ENCODE results near the gene BEST3.
"Not testable (repeated sequence)": the region's sequence is repeated elsewhere in the genome, so short reads cannot be mapped to it uniquely, and the experiment has no call there.

Gene BEST3

GRCh38 chr12:69672195-69672594, 26.9 kb downstream of the BEST3 start:
- no peaks in the 10 kb centered on the region for H3K27me3 ChIP-seq (ENCODE audit: insufficient read depth, insufficient read length)
- DNase-seq (ENCODE audit: low read depth, low spot score), result no peak
- no peak overlapping the region for H3K4me3 ChIP-seq (ENCODE audit: insufficient read length, low read depth)
- H3K4me1 ChIP-seq (ENCODE audit: insufficient read depth, insufficient read length), result no peaks in the 10 kb centered on the region
- H3K9ac ChIP-seq (ENCODE audit: insufficient read length, low read depth), result no peak overlapping the region
- no peaks in the 10 kb centered on the region for H3K36me3 ChIP-seq (ENCODE audit: insufficient read depth, insufficient read length, low read length)
- no peaks in the 10 kb centered on the region for H3K9me3 ChIP-seq (ENCODE audit: insufficient read depth, low read length)
- TF ChIP-seq SUZ12 (IDR thresholded peaks at IDR 0.05; ENCODE audit: extremely low read depth, insufficient read depth, insufficient read length) (no peak), YY1 (IDR thresholded peaks at IDR 0.05; ENCODE audit: insufficient read depth, insufficient read length) (no peak), ZNF274 (IDR thresholded peaks at IDR 0.05; ENCODE audit: low read depth, low read length) (no peak)

DNA sequence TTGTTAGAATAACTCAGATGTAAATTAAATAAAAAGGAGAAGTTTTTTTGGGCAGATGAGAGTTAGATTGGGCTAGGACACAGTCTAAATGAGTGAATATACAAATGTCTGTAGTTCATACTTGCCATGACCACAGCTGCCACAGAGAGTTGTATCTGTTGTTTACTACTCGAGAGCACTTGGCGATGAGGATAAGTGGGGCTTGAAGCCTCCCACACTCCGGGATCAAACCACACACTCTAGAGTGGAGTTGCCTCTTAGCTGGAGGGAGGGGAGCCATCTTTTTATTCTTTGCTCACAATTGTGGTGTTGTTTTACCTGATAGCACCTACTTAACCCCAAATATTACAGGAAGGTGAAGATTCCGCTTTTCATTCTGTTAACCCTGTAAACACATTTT, 27.5 kb downstream of the BEST3 start:
- Histone ChIP-seq H3K4me3 (ENCODE audit: insufficient read length, low read depth) (no peak overlapping the region), H3K9ac (ENCODE audit: insufficient read length, low read depth) (no peak overlapping the region), H3K27me3 (ENCODE audit: insufficient read depth, insufficient read length) (no peaks in the 10 kb centered on the region), H3K9me3 (ENCODE audit: insufficient read depth, low read length) (no peaks in the 10 kb centered on the region), H3K4me1 (ENCODE audit: insufficient read depth, insufficient read length) (no peaks in the 10 kb centered on the region), H3K36me3 (ENCODE audit: insufficient read depth, insufficient read length, low read length) (no peaks in the 10 kb centered on the region)
- DNase-seq (ENCODE audit: low read depth, low spot score), result no peak
- TF ChIP-seq SUZ12 (IDR thresholded peaks at IDR 0.05; ENCODE audit: extremely low read depth, insufficient read depth, insufficient read length), result no peak
- no peak for TF ChIP-seq YY1 (IDR thresholded peaks at IDR 0.05; ENCODE audit: insufficient read depth, insufficient read length)
- TF ChIP-seq ZNF274 (IDR thresholded peaks at IDR 0.05; ENCODE audit: low read depth, low read length), result no peak

- no peaks in the 10 kb centered on the region for H3K4me1 ChIP-seq (ENCODE audit: insufficient read depth, insufficient read length)
- no peaks in the 10 kb centered on the region for H3K27me3 ChIP-seq (ENCODE audit: insufficient read depth, insufficient read length)
- no peak for DNase-seq (ENCODE audit: low read depth, low spot score)
- H3K36me3 ChIP-seq (ENCODE audit: insufficient read depth, insufficient read length, low read length), result no peaks in the 10 kb centered on the region
- no peak overlapping the region for H3K9ac ChIP-seq (ENCODE audit: insufficient read length, low read depth)
- TF ChIP-seq SUZ12 (IDR thresholded peaks at IDR 0.05; ENCODE audit: extremely low read depth, insufficient read depth, insufficient read length), result no peak
- TF ChIP-seq ZNF274 (IDR thresholded peaks at IDR 0.05; ENCODE audit: low read depth, low read length), result no peak
- TF ChIP-seq YY1 (IDR thresholded peaks at IDR 0.05; ENCODE audit: insufficient read depth, insufficient read length), result no peak
- H3K4me3 ChIP-seq (ENCODE audit: insufficient read length, low read depth), result no peak overlapping the region
- no peaks in the 10 kb centered on the region for H3K9me3 ChIP-seq (ENCODE audit: insufficient read depth, low read length)
These were observed 32.3 kb downstream of the BEST3 start for GRCh38 chr12:69666798-69667197.

GRCh38 chr12:69664930-69665377, 34.1 kb downstream of the BEST3 start:
- H3K27me3 ChIP-seq (ENCODE audit: insufficient read depth, insufficient read length); H3K4me3 ChIP-seq (ENCODE audit: insufficient read length, low read depth); H3K9ac ChIP-seq (ENCODE audit: insufficient read length, low read depth); H3K9me3 ChIP-seq (ENCODE audit: insufficient read depth, low read length); DNase-seq (ENCODE audit: low read depth, low spot score); H3K4me1 ChIP-seq (ENCODE audit: insufficient read depth, insufficient read length); H3K36me3 ChIP-seq (ENCODE audit: insufficient read depth, insufficient read length, low read length): not testable (repeated sequence)

GRCh38 chr12:69663726-69664125, 35.4 kb downstream of the BEST3 start:
- Histone ChIP-seq H3K9ac (ENCODE audit: insufficient read length, low read depth) (no peak overlapping the region), H3K4me3 (ENCODE audit: insufficient read length, low read depth) (no peak overlapping the region), H3K4me1 (ENCODE audit: insufficient read depth, insufficient read length) (no peaks in the 10 kb centered on the region), H3K9me3 (ENCODE audit: insufficient read depth, low read length) (no peaks in the 10 kb centered on the region), H3K27me3 (ENCODE audit: insufficient read depth, insufficient read length) (no peaks in the 10 kb centered on the region), H3K36me3 (ENCODE audit: insufficient read depth, insufficient read length, low read length) (no peaks in the 10 kb centered on the region)
- DNase-seq (ENCODE audit: low read depth, low spot score), result no peak
- TF ChIP-seq ZNF274 (IDR thresholded peaks at IDR 0.05; ENCODE audit: low read depth, low read length) (no peak), YY1 (IDR thresholded peaks at IDR 0.05; ENCODE audit: insufficient read depth, insufficient read length) (no peak), SUZ12 (IDR thresholded peaks at IDR 0.05; ENCODE audit: extremely low read depth, insufficient read depth, insufficient read length) (no peak)

DNA sequence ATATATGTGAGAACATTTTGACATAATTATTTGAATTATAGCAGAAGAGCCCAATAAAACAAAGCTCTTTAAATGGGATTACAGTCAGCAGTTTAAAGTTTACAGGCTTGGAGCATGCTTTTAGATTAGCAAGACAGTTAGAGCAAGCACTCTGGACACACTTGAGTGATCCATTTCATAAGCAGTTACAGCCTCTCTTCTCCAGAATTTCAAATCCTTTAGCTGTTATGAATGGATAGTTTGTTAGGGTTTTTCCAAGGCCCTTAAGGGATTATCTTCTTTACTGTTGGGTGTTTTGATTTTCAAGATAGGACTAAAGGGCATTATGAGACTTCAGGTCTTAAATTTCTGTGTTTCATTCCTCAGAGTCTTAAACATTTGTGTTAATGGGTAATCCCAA, 36.3 kb downstream of the BEST3 start:
- Histone ChIP-seq H3K36me3 (ENCODE audit: insufficient read depth, insufficient read length, low read length) (no peaks in the 10 kb centered on the region), H3K9me3 (ENCODE audit: insufficient read depth, low read length) (no peaks in the 10 kb centered on the region), H3K4me1 (ENCODE audit: insufficient read depth, insufficient read length) (no peaks in the 10 kb centered on the region), H3K9ac (ENCODE audit: insufficient read length, low read depth) (no peak overlapping the region), H3K4me3 (ENCODE audit: insufficient read length, low read depth) (no peak overlapping the region), H3K27me3 (ENCODE audit: insufficient read depth, insufficient read length) (no peaks in the 10 kb centered on the region)
- DNase-seq (ENCODE audit: low read depth, low spot score), result no peak
- no peak for TF ChIP-seq ZNF274 (IDR thresholded peaks at IDR 0.05; ENCODE audit: low read depth, low read length)
- no peak for TF ChIP-seq SUZ12 (IDR thresholded peaks at IDR 0.05; ENCODE audit: extremely low read depth, insufficient read depth, insufficient read length)
- TF ChIP-seq YY1 (IDR thresholded peaks at IDR 0.05; ENCODE audit: insufficient read depth, insufficient read length), result no peak

GRCh38 chr12:69661386-69661785, 37.7 kb downstream of the BEST3 start:
- no peaks in the 10 kb centered on the region for H3K4me1 ChIP-seq (ENCODE audit: insufficient read depth, insufficient read length)
- no peaks in the 10 kb centered on the region for H3K27me3 ChIP-seq (ENCODE audit: insufficient read depth, insufficient read length)
- TF ChIP-seq YY1 (IDR thresholded peaks at IDR 0.05; ENCODE audit: insufficient read depth, insufficient read length), result no peak
- DNase-seq (ENCODE audit: low read depth, low spot score), result no peak
- H3K9me3 ChIP-seq (ENCODE audit: insufficient read depth, low read length), result no peaks in the 10 kb centered on the region
- no peak overlapping the region for H3K4me3 ChIP-seq (ENCODE audit: insufficient read length, low read depth)
- no peaks in the 10 kb centered on the region for H3K36me3 ChIP-seq (ENCODE audit: insufficient read depth, insufficient read length, low read length)
- H3K9ac ChIP-seq (ENCODE audit: insufficient read length, low read depth), result no peak overlapping the region

DNA sequence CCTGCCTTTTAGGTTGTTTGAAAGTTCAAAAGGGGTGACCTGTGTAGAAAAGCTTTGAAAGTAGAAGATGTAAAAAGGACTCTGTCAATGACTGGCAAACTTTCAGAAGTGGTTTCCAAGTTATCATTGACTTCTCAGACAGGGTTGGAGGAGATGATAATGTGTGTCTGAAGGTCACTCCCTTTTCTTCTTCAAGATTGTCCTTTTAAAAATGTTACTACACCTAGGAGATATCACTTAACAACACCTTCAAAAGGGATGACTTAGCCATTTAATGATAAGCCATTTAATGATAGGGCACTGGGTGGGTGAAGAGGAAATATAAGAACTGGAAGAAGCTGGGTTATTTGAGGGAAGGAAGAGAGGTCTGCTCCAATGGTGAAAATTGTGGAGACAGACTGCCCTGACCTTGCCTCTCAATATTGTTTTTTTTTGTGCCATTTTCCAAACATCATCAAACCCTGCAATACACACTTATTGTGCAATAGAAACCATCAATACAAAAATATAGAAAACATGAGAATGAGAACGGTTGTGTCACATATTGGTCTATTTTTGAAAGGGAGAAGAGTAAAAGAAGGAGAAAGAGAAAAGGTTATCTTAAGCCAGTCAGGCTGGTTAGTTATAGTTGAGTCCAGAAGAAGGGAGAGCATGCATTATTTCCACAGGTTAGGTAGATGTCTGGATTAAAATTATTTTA, 38.8 kb downstream of the BEST3 start:
- no peaks in the 10 kb centered on the region for H3K27me3 ChIP-seq (ENCODE audit: insufficient read depth, insufficient read length)
- no peak overlapping the region for H3K9ac ChIP-seq (ENCODE audit: insufficient read length, low read depth)
- no peaks in the 10 kb centered on the region for H3K36me3 ChIP-seq (ENCODE audit: insufficient read depth, insufficient read length, low read length)
- no peak overlapping the region for H3K4me3 ChIP-seq (ENCODE audit: insufficient read length, low read depth)
- no peaks in the 10 kb centered on the region for H3K4me1 ChIP-seq (ENCODE audit: insufficient read depth, insufficient read length)
- TF ChIP-seq ZNF274 (IDR thresholded peaks at IDR 0.05; ENCODE audit: low read depth, low read length) (no peak), YY1 (IDR thresholded peaks at IDR 0.05; ENCODE audit: insufficient read depth, insufficient read length) (no peak), SUZ12 (IDR thresholded peaks at IDR 0.05; ENCODE audit: extremely low read depth, insufficient read depth, insufficient read length) (no peak)
- no peaks in the 10 kb centered on the region for H3K9me3 ChIP-seq (ENCODE audit: insufficient read depth, low read length)
- DNase-seq (ENCODE audit: low read depth, low spot score), result no peak

Measured in NT2/D1 (cell line).